Stimulated activated CD4-positive, alpha-beta T cell treated with anti-CD3 and anti-CD28 coated beads, Interleukin-1b, Interleukin-23, amount 100 ng/mL, for 4 hours (primary cell): ENCODE data around the gene ARSK.

ENCODE experiments used
- DNase-seq, 2 donors: peaks; one replicate each; pipeline ENCODE4 v3.0.0-alpha.2; 2020; ENCODE audit warnings: low read depth in 2 of 2

Gene ARSK

GRCh38 chr5:95647886-95648860 lies 93.3 kb downstream of the ARSK start:
- no peak for DNase-seq

GRCh38 chr5:95649274-95649673 lies 94.4 kb downstream of the ARSK start:
- no peak for DNase-seq

GRCh38 chr5:95649842-95650620 lies 95.1 kb downstream of the ARSK start:
- DNase-seq, result no peak

GRCh38 chr5:95652849-95653248 lies 97.9 kb downstream of the ARSK start:
- no peak for DNase-seq

GRCh38 chr5:95654196-95654595 lies 99.3 kb downstream of the ARSK start:
- DNase-seq, result no peak
